H1 (cell line): Measurements from ENCODE around the gene DLG5. TPM values are rescaled to one million over a fixed set of nuclear protein-coding genes. Genes with fewer than 3 reads are reported as not detected.
A peak's percentile ranks its signal among the peaks of the same experiment; 100 is the strongest.

Source experiments
- CTCF ChIA-PET: fragments of 300-600 bp; sonication (Branson Sonifier 250); formaldehyde crosslinking; loops from one replicate; lab custom pipeline; 2021; ENCODE audit not compliant: partially characterized antibody; lab: Charles Lee
- POLR2A ChIA-PET: fragments of 300-600 bp; sonication (Branson Sonifier 250); formaldehyde crosslinking; loops from one replicate; lab custom pipeline; 2021; ENCODE audit warnings: inconsistent platforms; ENCODE audit not compliant: partially characterized antibody; lab: Charles Lee
- DNase-seq, 2 experiments: peaks; one replicate each; pipeline versions ENCODE4 v3.0.0 to v3.0.0-alpha.2; 2010 to 2022; ENCODE audit warnings: low spot score in 2 of 2, low read depth in 1 of 2, mixed read lengths in 1 of 2
- FAIRE-seq: peaks from 2 replicates; lab custom pipeline; 2011; peaks lifted over from hg19 to GRCh38; lab: Jason Lieb, UNC
- H2AFZ ChIP-seq: 2 replicates; pipeline ENCODE4 v1.8.1; 2012; ENCODE audit warnings: low read length, inconsistent platforms
- H2AK5ac ChIP-seq: 2 replicates; pipeline ENCODE4 v1.6.1; 2013; ENCODE audit warnings: low read depth, low read length
- H2BK120ac ChIP-seq: replicated peaks from 2 replicates; pipeline ENCODE3; 2013; ENCODE audit warnings: low read depth, low read length, inconsistent platforms
- H2BK12ac ChIP-seq: 2 replicates; pipeline ENCODE4 v1.6.1; 2013; ENCODE audit warnings: low read depth, low read length
- H2BK15ac ChIP-seq: 2 replicates; pipeline ENCODE4 v1.6.1; 2013; ENCODE audit warnings: low read length
- H2BK20ac ChIP-seq: 2 replicates; pipeline ENCODE4 v1.6.1; 2013; ENCODE audit warnings: low read length
- H2BK5ac ChIP-seq: 2 replicates; pipeline ENCODE4 v1.6.1; 2013; ENCODE audit warnings: low read depth, low read length
- H3K14ac ChIP-seq: 2 replicates; pipeline ENCODE4 v1.6.1; 2013; ENCODE audit warnings: inconsistent platforms; ENCODE audit not compliant: insufficient read length
- H3K18ac ChIP-seq: 2 replicates; pipeline ENCODE4 v1.6.1; 2013; ENCODE audit warnings: low read length; ENCODE audit errors: extremely low read depth
- H3K23ac ChIP-seq: 2 replicates; pipeline ENCODE4 v1.6.1; 2013; ENCODE audit warnings: inconsistent platforms; ENCODE audit not compliant: insufficient read length
- H3K23me2 ChIP-seq: 2 replicates; pipeline ENCODE4 v1.6.1; 2013; ENCODE audit warnings: low read depth, low read length
- H3K27ac ChIP-seq: 2 replicates; pipeline ENCODE4 v1.6.1; 2011; ENCODE audit warnings: low read depth, low read length, inconsistent platforms
- H3K27me3 ChIP-seq, 4 experiments: replicated peaks in 1 of 4; 1 replicate in 1 of 4; 2 replicates in 3 of 4; pipeline versions ENCODE4 v1.6.1 to v1.8.1; 2011 to 2013; ENCODE audit warnings: low read length in 3 of 4, mild to moderate bottlenecking in 3 of 4, inconsistent platforms in 2 of 4, mixed read lengths in 2 of 4, moderate library complexity in 1 of 4; ENCODE audit not compliant: control insufficient read depth in 3 of 4, insufficient read depth in 3 of 4; ENCODE audit errors: extremely low read depth in 1 of 4
- H3K36me3 ChIP-seq, 4 experiments: 2 replicates each; pipeline versions ENCODE4 v1.6.1 to v1.8.1; 2011 to 2013; ENCODE audit warnings: mild to moderate bottlenecking in 4 of 4, low read length in 3 of 4, moderate library complexity in 2 of 4, control low read depth in 1 of 4, inconsistent platforms in 1 of 4; ENCODE audit not compliant: insufficient read depth in 4 of 4, control insufficient read depth in 2 of 4
- H3K4ac ChIP-seq: replicated peaks from 2 replicates; pipeline ENCODE3; 2013; ENCODE audit warnings: low read length, low read depth, mixed read lengths, inconsistent platforms; ENCODE audit not compliant: insufficient read length
- H3K4me1 ChIP-seq, 4 experiments: replicated peaks in 1 of 4; 1 replicate in 1 of 4; 2 replicates in 3 of 4; pipeline versions ENCODE4 v1.6.1 to v1.8.1; 2011 to 2013; ENCODE audit warnings: low read length in 3 of 4, inconsistent platforms in 2 of 4, mixed read lengths in 1 of 4; ENCODE audit not compliant: insufficient read depth in 4 of 4, control insufficient read depth in 3 of 4
- H3K4me2 ChIP-seq, 2 experiments: 2 replicates each; pipeline versions ENCODE4 v1.6.1 to v1.8.1; 2011 to 2013; ENCODE audit warnings: low read depth in 2 of 2, low read length in 2 of 2, control low read depth in 1 of 2, inconsistent platforms in 1 of 2, mild to moderate bottlenecking in 1 of 2; ENCODE audit not compliant: insufficient read depth in 1 of 2
- H3K4me3 ChIP-seq, 4 experiments: fragments of 200-600, 300-600 bp in 1 of 4; sonication (generic), shearing (Covaris generic), sonication (Bioruptor Twin) in 1 of 4; 2 replicates each; pipeline versions ENCODE4 v1.5.1 to v1.8.1; 2011 to 2016; ENCODE audit warnings: low read length in 4 of 4, low read depth in 3 of 4, control low read depth in 2 of 4, inconsistent platforms in 2 of 4, mild to moderate bottlenecking in 2 of 4, mixed read lengths in 1 of 4, moderate library complexity in 1 of 4; ENCODE audit not compliant: insufficient read depth in 2 of 4; ENCODE audit errors: extremely low read depth in 1 of 4
- H3K56ac ChIP-seq: replicated peaks from 2 replicates; pipeline ENCODE3; 2013; ENCODE audit warnings: low read depth, mild to moderate bottlenecking, mixed read lengths, low read length, inconsistent platforms; ENCODE audit not compliant: insufficient read length
- H3K79me1 ChIP-seq: 2 replicates; pipeline ENCODE4 v1.6.1; 2013; ENCODE audit warnings: low read depth, low read length, control low read depth
- H3K79me2 ChIP-seq, 2 experiments: 2 replicates each; pipeline versions ENCODE4 v1.6.1 to v1.8.1; 2012 to 2013; ENCODE audit warnings: low read length in 2 of 2, mild to moderate bottlenecking in 2 of 2, inconsistent platforms in 1 of 2; ENCODE audit not compliant: insufficient read depth in 2 of 2, control insufficient read depth in 1 of 2
- H3K9ac ChIP-seq, 4 experiments: replicated peaks in 1 of 4; 1 replicate in 1 of 4; 2 replicates in 3 of 4; pipeline versions ENCODE4 v1.6.1 to v1.8.1; 2011 to 2013; ENCODE audit warnings: low read depth in 3 of 4, low read length in 3 of 4, control low read depth in 2 of 4, mild to moderate bottlenecking in 2 of 4, moderate library complexity in 2 of 4, inconsistent platforms in 1 of 4; ENCODE audit errors: extremely low read depth in 1 of 4
- H3K9me3 ChIP-seq, 2 experiments: 2 replicates each; pipeline versions ENCODE4 v1.6.1 to v1.8.1; 2012 to 2013; ENCODE audit warnings: mild to moderate bottlenecking in 2 of 2, moderate library complexity in 2 of 2, control low read depth in 1 of 2, inconsistent platforms in 1 of 2, low read depth in 1 of 2, low read length in 1 of 2, mixed read lengths in 1 of 2; ENCODE audit not compliant: insufficient read depth in 2 of 2
- H4K20me1 ChIP-seq, 2 experiments: replicated peaks in 1 of 2; 2 replicates each; pipeline versions ENCODE3 to v1.8.1; 2011 to 2013; ENCODE audit warnings: inconsistent platforms in 2 of 2, low read length in 2 of 2, mild to moderate bottlenecking in 1 of 2; ENCODE audit not compliant: insufficient read depth in 2 of 2, control insufficient read depth in 1 of 2
- H4K5ac ChIP-seq: 2 replicates; pipeline ENCODE4 v1.6.1; 2013; ENCODE audit warnings: low read length, low read depth, mixed read lengths, inconsistent platforms; ENCODE audit not compliant: insufficient read length
- H4K8ac ChIP-seq: 2 replicates; pipeline ENCODE4 v1.8.0; 2013; ENCODE audit warnings: mild to moderate bottlenecking, moderate library complexity, low read length, inconsistent platforms; ENCODE audit not compliant: insufficient read depth; ENCODE audit errors: extremely low read depth
- H4K91ac ChIP-seq: replicated peaks from 2 replicates; pipeline ENCODE3; 2013; ENCODE audit warnings: low read length, mixed read lengths, inconsistent platforms; ENCODE audit not compliant: insufficient read length
- CHD1 ChIP-seq: IDR thresholded peaks from 2 replicates; pipeline ENCODE4 v1.6.1; 2012; ENCODE audit warnings: low read depth, low read length, improper control_type of control experiment
- EGR1 ChIP-seq: IDR thresholded peaks from 2 replicates; pipeline ENCODE4 v1.6.1; 2011; ENCODE audit warnings: low read depth, low read length, borderline replicate concordance
- GABPA ChIP-seq: IDR thresholded peaks from 2 replicates; pipeline ENCODE4 v1.6.1; 2011; ENCODE audit warnings: mild to moderate bottlenecking, low read length, moderate library complexity, borderline replicate concordance; ENCODE audit not compliant: insufficient read depth
- NRF1 ChIP-seq: IDR thresholded peaks from 2 replicates; pipeline ENCODE4 v1.6.1; 2011; ENCODE audit warnings: mild to moderate bottlenecking, low read depth, low read length, improper control_type of control experiment
- SIN3A ChIP-seq, 2 experiments: IDR thresholded peaks in 1 of 2; conservative IDR thresholded peaks in 1 of 2; 2 replicates each; pipeline ENCODE4 v1.6.1; 2011 to 2012; ENCODE audit warnings: low read length in 2 of 2, improper control_type of control experiment in 1 of 2, low read depth in 1 of 2, mild to moderate bottlenecking in 1 of 2
- SIRT6 ChIP-seq: IDR thresholded peaks from one replicate; pipeline ENCODE4 v1.7.1; 2012; ENCODE audit warnings: low read length, inconsistent platforms
- SRF ChIP-seq: IDR thresholded peaks from 2 replicates; pipeline ENCODE4 v1.6.1; 2011; ENCODE audit warnings: mild to moderate bottlenecking, low read depth, low read length, moderate library complexity
- TAF7 ChIP-seq: optimal IDR thresholded peaks from 2 replicates; pipeline ENCODE3; 2011; ENCODE audit warnings: low read depth, mild to moderate bottlenecking, inconsistent platforms, low read length, moderate library complexity, borderline replicate concordance
- ZNF274 ChIP-seq: IDR thresholded peaks from 2 replicates; pipeline ENCODE4 v1.7.0; 2012; ENCODE audit warnings: low read length, borderline replicate concordance; ENCODE audit errors: extremely low read depth
- WGBS, 2 experiments: shearing (Covaris generic) in 1 of 2; methylation state at CpG; one replicate each; pipeline versions ENCODE4 v1.1.6 to v1.1.7; 2013 to 2015; ENCODE audit warnings: low lambda C conversion rate in 2 of 2, mixed read lengths in 2 of 2, inconsistent platforms in 1 of 2, low coverage in 1 of 2, missing lambda C conversion rate in 1 of 2; ENCODE audit not compliant: insufficient replicate concordance in 2 of 2, insufficient coverage in 1 of 2, insufficient read length in 1 of 2; ENCODE audit errors: extremely low coverage in 1 of 2, missing lambda C conversion rate in 1 of 2; 5-methylcytosine and 5-hydroxymethylcytosine counted together
- polyA plus RNA-seq, 7 experiments: library from polyadenylated mRNA; depleted of rRNA in 3 of 7; stranded (reverse) in 5 of 7; unstranded in 2 of 7; fragments of >200 nt in 5 of 7; fragments of 200-250 nt in 2 of 7; gene quantifications; 1 replicate in 5 of 7; 2 replicates in 1 of 7; 4 replicates in 1 of 7; pipeline versions ENCODE4 v1.2.1 to v1.2.3, GENCODE V29; 2011 to 2013; ENCODE audit warnings: missing spikeins in 2 of 7, mixed read lengths in 2 of 7
- total RNA-seq: library from RNA; stranded (reverse); fragmentation: NEBNext Ultra II Directional; extraction: Animal tissue kit (Norgen Biotek cat#: 25700); gene quantifications from 2 replicates; pipeline ENCODE4 v1.2.1, GENCODE V29; 2021
- TF ChIP-seq, protein P1 (sequence below): IDR thresholded peaks from 2 replicates; pipeline ENCODE4 v1.6.1; 2011; ENCODE audit warnings: low read length, improper control_type of control experiment

Gene DLG5
- total and polyA plus RNA-seq, 2 of the 8 experiments (the other 6 are each of a cell fraction or from before 2014, with no cell fraction given), result 15.6 to 71.4 TPM

DNA sequence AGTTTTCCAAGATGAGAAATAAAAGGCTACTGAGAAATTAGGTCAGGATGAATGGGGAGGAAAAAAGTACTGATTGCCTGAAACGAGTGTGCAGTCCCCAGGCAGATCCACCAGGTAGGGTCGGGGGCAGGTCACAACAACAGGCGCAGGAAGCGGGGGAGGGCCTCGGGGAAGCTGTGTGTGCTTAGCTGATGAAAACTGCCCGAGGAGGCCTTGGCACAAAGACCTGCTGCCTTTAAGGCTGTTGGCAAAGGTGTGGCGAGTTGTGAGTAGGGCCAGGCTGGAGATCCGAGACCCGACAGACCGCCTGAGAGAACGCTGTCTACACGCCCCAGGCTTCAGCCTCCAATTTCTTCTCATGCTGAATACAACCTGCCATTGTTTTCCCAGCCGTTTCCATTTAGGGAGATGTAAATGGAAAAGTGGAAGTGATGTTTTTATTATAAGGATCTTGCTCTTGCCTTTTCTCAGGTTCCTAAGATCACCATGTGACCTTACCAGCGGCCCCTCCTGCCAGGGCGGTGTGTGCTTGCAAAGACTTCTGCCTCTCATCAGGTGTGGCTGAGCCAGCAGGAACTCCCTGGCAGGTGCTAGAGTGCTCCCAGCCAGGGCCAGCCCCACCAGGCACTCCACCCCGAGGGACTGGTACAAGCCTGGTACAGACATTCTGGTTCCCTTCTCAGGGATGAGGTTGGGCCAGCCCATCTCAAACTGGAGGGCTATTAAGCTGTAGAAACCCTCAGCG lies 60.8 kb downstream of the DLG5 start:
- H3K14ac ChIP-seq, result no peak overlapping the region
- ChIA-PET CTCF (interaction anchor here (0.6 to 17.9 kb wide), 5 partner anchors 18 to 108 kb away, joined by 3 to 169 read pairs (median 3); no protein-coding TSS in a partner anchor), POLR2A (interaction anchor here (1.9 kb wide), 1 partner anchor 12 kb away, joined by 7 read pairs; no protein-coding TSS in a partner anchor)
- H4K5ac ChIP-seq, result no peak overlapping the region
- peak overlapping the region; percentile 38 for H4K91ac ChIP-seq
- peaks cover 0 to 2% of the 10 kb centered on the region in 2 experiments for H4K20me1 ChIP-seq
- no peak overlapping the region for H2BK120ac ChIP-seq
- no peak overlapping the region for H2AFZ ChIP-seq
- H3K23me2 ChIP-seq, result no peaks in the 10 kb centered on the region
- H3K4me2 ChIP-seq, result peak overlapping the region; percentile 6 to 48; a peak in 2 of 4 replicates
- no peak overlapping the region for H3K4me3 ChIP-seq
- H2BK5ac ChIP-seq, result peak overlapping the region; percentile 71; the same call in 1 of the 2 replicates
- DNase-seq (no peak), FAIRE-seq (no peak)
- H2AK5ac ChIP-seq, result peak overlapping the region; percentile 60; the same call in 1 of the 2 replicates
- H2BK20ac ChIP-seq, result no peak overlapping the region
- peaks cover 2% of the 10 kb centered on the region; the same call in 1 of the 2 replicates for H3K79me1 ChIP-seq
- H3K27me3 ChIP-seq, result no peaks in the 10 kb centered on the region
- H2BK15ac ChIP-seq, result peak overlapping the region; percentile 67; the same call in 1 of the 2 replicates
- H3K79me2 ChIP-seq, result peaks cover 0 to 23% of the 10 kb centered on the region in 2 experiments; a peak in 2 of 4 replicates
- peaks cover 3 to 25% (median 11%) of the 10 kb centered on the region in 4 experiments for H3K4me1 ChIP-seq
- no peak overlapping the region for H3K27ac ChIP-seq
- H3K36me3 ChIP-seq, result peaks cover 0 to 11% (median 1%) of the 10 kb centered on the region in 4 experiments; a peak in 3 of 8 replicates
- 0 out of 2 replicates have a peak overlapping the region, but pooled peaks have one; percentile 52 for H2BK12ac ChIP-seq
- WGBS, 2 experiments, result 72% methylated on average over 15 of the region's 17 CpGs; no CpG with 5 or more reads in 1 of the 2 experiments
- H3K18ac ChIP-seq, result 0 out of 2 replicates have a peak overlapping the region, but pooled peaks have one; percentile 62
- H3K9ac ChIP-seq, result no peak overlapping the region
- H4K8ac ChIP-seq, result no peak overlapping the region
- H3K9me3 ChIP-seq, result no peaks in the 10 kb centered on the region
- H3K23ac ChIP-seq, result no peak overlapping the region
- H3K56ac ChIP-seq, result no peak overlapping the region
- H3K4ac ChIP-seq, result no peak overlapping the region
- no peak for TF ChIP-seq SIN3A (conservative IDR thresholded peaks at IDR 0.05 in 1 of 2, IDR thresholded peaks at IDR 0.05 in 1 of 2; ENCODE audit: low read depth in 1 of 2, low read length in 2 of 2)
- no peak for TF ChIP-seq CHD1
- no peak for TF ChIP-seq TAF7
- TF ChIP-seq GABPA, result no peak
- no peak for TF ChIP-seq EGR1
- TF ChIP-seq ZNF274, result no peak
- TF ChIP-seq NRF1, result no peak
- no peak for TF ChIP-seq SIRT6
- TF ChIP-seq SRF, result no peak
- TF ChIP-seq, protein P1, sequence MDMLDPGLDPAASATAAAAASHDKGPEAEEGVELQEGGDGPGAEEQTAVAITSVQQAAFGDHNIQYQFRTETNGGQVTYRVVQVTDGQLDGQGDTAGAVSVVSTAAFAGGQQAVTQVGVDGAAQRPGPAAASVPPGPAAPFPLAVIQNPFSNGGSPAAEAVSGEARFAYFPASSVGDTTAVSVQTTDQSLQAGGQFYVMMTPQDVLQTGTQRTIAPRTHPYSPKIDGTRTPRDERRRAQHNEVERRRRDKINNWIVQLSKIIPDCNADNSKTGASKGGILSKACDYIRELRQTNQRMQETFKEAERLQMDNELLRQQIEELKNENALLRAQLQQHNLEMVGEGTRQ, result no peak
